SH-SY5Y (cell line): Measurements from ENCODE around the gene ELFN2.

ENCODE experiments used
- GATA2 ChIP-seq: IDR thresholded peaks from 2 replicates; pipeline ENCODE4 v1.6.1; 2011; ENCODE audit warnings: mild to moderate bottlenecking, low read depth, low read length
- GATA3 ChIP-seq: IDR thresholded peaks from 2 replicates; pipeline ENCODE4 v1.6.1; 2011; ENCODE audit warnings: low read depth, mild to moderate bottlenecking, low read length, moderate library complexity

DNA sequence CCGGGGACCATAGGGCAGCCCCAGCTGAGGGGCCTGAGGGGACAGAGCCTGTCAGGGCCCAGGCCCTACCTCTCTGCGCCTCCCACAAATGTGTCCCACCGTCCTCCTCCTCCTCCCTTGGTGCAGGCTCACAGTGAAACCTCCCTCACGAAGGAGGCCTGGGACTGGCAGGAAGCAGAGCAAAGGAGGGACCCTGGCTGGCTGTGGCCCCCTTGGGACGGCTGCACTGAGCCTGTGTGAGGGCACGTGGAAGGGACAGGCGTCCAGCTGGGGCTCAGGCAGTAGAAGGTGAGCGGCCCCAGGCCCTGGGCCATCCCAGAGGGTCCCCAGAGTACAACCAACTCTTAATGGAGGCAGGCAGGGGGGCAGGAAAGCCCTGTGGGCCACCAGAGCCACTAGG lies 60.7 kb downstream of the ELFN2 start:
- TF ChIP-seq GATA2 (no peak), GATA3 (no peak)
